ENCODE measurements around the gene TEN1.

TEN1 gene

GRCh38 chr17:75976175-75976848, 2.7 kb upstream of the TEN1 start:
- DNase-seq (ENCODE audit: low spot score) = no peak

DNA sequence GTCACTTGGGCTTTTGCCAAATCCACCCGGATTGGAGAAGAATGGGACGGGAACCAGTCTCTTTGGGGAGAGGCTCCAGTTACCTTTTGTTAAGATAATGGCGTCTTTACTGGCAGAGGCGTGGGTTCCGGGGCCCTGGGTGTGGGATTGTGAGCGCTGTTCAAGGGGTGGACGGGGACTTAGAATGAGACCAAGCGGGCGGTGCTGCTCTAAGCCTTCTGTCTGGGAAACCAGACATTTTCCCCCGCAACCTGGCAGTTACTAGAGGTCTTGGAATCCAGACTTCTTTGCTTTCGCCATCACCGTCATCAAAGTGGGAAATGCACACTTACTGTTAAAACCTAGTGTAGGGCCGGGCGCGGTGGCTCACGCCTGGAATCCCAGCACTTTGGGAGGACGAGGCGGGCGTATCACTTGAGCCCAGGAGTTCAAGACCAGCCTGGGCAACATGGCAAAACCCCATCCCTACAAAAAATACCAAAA, 706 bp downstream of the TEN1 start:
- DNase-seq (ENCODE audit: low spot score) = no peak

DNA sequence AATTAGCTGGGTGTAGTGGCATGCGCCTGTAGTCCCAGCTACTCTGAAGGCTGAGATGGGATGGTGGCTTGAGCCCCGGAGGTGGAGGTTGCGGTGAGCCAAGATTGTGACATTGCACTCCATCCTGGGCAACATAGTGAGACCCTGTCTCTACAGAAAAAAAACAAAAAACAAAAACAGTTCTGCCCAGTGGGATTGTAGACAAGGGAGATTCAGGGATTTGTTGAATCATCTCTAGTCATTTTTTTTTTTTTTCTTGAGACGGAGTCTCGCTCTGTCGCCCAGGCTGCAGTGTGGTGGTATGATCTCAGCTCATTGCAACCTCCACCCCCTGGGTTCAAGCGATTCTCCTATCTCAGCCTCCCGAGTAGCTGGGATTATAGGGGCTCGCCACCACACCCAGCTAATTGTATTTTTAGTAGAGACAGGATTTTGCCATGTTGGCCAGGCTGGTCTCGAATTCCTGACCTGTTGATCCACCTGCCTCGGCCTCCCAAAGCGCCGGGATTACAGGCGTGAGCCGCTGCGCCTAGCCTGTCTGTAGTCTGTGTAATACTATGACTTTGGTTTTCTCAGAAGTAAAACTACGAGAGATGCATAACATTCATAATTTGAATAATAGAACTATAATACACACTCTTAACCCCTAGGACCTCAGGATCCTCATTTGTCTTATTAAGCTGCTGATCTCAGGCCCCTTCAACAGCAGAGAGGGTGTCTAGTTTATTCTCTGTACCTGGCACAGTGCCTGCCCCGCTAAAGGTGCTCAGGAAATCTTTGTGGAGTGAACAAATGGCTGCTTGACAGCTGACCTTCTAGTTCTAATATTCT, 1.4 kb downstream of the TEN1 start:
- DNase-seq (ENCODE audit: low spot score) = no peak

- no peak for DNase-seq (ENCODE audit: low spot score)
These were observed 2.1 kb downstream of the TEN1 start for GRCh38 chr17:75981019-75981615.

DNA sequence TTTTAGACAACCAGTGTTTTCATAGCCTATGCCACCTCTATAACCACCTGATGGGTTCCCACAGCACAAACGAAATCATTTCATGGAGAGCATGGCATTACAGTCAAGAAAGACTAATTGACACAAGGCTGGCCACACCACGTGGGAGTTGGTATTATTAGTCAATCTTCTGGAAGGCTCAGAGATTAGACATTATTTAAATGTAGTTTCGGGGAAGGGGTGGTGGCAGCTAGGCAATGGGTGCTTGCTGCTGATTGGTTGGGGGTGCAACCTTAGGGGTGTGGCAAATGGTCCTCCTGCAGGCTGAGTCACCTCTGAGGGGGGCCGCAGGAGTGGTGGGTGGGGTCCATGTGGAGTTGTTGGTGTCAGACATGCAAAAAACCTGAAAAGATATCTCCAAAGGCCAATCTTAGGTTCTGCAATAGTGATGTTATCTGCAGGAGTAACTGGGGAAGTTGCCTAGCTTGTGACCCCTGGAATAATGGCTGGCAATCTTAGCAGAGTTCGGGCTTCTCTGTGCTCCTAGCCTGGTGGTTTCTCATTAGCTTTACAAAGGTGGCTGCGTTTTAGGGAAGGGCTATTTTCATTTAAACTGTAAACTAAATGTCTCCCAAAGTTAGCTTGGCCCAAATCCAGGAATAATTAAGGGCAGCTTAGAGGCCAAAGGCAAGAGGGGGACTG, 4.6 kb downstream of the TEN1 start:
- no peak for DNase-seq (ENCODE audit: low spot score)

DNA sequence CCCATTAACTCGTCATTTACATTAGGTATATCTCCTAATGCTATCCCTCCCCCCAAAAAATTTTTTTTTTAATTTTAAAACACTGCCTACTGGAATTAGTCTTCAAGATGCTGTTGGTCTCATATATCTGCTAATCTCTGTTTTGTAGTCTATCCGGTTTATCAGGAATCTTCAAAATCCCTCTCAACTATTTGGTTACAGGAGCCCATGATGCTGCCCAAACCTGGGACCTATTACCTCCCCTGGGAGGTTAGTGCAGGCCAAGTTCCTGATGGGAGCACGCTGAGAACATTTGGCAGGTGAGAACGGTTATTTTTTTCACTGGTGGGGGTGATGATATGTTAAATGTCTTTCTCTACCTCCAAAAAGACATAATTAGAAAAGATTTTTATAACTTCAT, 6.9 kb downstream of the TEN1 start:
- DNase-seq (ENCODE audit: low spot score) = no peak

DNA sequence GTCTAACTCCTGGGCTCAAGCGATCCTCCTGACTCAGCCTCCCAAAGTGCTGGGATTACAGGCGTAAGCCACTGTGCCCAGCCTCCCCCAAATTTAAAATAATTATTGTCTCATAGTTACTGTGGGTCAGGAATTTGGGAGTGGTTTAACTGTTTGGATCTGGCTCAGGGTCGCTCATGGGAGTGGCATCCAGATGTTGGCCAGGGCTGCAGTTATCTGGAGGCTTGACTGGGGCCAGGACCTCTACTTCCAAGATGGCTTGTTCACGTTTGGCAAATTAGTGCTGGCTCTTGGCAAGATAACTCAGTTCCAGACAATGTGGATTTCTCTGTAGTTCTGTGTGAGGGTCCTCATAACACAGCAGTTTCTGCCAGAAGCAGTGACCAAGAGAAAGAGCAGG, 8.0 kb downstream of the TEN1 start:
- DNase-seq (ENCODE audit: low spot score) = no peak

DNA sequence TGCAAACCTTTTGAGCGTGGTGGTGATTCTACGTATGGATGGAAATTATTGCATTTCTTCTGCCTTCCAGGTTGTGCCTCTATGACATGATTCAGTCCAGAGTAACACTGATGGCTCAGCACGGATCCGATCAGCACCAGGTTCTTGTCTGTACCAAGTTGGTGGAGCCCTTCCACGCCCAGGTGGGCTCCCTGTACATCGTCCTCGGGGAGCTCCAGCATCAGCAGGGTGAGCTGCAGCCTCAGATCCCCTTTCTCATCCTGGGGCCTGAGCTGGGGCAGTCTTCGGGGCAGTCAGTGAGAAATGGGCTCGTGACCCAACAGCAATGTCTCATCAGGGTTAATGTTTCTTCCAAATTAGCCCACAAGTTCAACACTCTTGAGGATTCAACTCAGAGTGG, 12.4 kb downstream of the TEN1 start:
- DNase-seq (ENCODE audit: low spot score) = no peak

- DNase-seq (ENCODE audit: low spot score) = no peak
These were observed 15.8 kb downstream of the TEN1 start for GRCh38 chr17:75994802-75995370.

DNA sequence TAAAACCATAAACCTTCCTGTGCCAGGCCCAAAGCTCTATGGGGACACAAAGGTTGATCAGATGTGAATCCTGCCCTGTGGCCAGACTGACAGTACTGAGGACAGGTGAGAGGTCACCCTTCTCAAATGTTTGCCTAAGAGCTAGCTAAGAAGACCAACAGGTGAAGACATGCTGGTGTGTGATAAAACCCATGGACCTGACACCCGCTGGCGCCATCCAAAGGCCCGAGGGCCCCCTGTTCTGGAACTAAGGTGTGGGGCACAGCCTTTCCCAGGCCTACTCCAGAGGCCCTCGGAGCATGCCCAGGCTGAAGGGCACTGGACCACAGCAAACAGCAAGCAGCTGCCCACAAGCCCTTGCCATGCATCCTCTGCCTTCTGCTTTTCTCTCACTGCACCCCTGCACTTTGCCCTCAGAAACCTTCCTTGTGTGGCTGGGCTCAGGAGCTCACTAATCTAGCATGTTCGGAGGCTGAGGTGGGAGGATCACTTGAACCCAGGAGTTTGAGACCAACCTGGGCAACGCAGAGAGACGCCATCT, 16.4 kb downstream of the TEN1 start:
- no peak for DNase-seq (ENCODE audit: low spot score)

GRCh38 chr17:75996665-75997590, 17.9 kb downstream of the TEN1 start:
- no peak for DNase-seq (ENCODE audit: low spot score)

DNA sequence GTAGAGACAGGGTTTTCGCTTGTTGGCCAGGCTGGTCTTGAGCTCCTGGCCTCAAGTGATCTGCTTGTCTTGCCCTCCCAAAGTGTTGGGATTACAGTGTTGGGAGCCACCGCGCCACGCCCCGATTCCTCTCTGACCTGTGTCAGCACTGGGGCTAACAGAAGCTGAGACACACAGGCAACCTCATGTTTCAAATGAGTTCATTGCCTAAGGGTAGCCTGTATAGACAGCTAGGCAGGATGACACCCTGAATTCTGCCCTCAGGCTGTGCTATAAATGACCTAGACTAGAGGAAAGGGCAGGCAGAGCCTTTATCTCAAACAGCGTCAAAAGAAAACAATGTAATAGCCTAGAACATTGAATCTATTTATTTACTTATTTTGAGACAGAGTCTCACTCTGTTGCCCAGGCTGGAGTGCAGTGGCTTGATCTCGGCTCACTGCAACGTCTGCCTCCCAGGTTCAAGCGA, 19.3 kb downstream of the TEN1 start:
- DNase-seq (ENCODE audit: low spot score) = no peak

DNA sequence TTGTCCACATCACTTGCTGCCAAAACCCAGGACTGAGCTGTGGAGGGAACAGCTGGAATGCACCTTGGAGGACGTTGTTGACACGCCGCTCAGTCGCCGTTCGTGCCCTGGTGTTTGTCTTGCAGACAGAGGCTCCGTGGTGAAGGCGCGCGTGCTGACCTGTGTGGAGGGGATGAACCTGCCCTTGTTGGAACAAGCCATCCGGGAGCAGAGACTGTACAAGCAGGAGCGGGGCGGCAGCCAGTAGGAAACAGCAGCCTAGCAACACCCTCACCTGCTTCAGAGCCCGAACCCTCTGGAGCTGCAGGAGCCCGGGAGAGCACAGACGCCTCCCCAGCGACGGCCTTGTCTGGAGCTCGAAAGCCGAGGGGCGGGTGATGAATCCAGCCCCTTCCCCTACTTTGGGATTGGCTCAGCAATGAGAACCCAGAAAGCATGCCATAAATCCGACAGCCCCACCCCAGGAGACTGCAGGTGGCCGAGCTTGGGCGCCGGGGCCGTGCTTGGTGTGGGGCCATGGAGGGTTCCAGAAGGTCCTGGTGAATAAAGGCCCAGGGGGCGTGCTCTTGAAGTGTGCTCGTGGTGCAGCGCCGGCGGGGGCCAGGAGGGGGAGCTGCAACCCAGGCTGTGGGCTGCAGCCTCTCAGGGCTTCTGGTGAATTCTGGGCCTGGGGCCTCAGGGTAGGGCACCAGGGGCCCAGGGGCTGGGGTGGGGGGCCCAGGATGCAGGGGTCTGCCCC, 21.1 kb downstream of the TEN1 start:
- DNase-seq (ENCODE audit: low spot score) = peak; percentile 65

- no peak for DNase-seq (ENCODE audit: low spot score)
These were observed 21.9 kb downstream of the TEN1 start, which contains the start of gene CDK3 for GRCh38 chr17:76000755-76001521. TSS of gene CDK3 (plus strand) at chr17:76000855. CDS start at chr17:76001426, 571 bp downstream.

- no peak for DNase-seq (ENCODE audit: low spot score)
These were observed 23.1 kb downstream of the TEN1 start for GRCh38 chr17:76002100-76002499.

DNA sequence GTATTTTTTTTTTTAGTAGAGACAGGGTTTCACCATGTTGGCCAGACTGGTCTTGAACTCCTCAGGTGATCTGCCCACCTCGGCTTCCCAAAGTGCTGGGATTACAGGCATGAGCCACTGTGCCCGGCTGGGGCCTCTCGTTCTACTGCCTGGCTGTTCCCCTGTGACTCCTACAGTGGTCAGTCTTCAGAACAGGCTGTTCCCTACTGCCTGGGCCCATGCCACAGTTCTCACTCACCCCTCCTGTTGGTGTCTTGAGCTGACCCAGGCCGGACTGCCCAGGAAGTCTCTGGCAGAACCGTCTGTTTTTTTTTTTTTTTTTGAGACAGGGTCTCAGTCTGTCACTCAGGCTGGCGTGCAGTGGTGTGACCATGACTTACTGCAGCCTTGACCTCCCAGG, 24.9 kb downstream of the TEN1 start:
- no peak for DNase-seq (ENCODE audit: low spot score)

DNA sequence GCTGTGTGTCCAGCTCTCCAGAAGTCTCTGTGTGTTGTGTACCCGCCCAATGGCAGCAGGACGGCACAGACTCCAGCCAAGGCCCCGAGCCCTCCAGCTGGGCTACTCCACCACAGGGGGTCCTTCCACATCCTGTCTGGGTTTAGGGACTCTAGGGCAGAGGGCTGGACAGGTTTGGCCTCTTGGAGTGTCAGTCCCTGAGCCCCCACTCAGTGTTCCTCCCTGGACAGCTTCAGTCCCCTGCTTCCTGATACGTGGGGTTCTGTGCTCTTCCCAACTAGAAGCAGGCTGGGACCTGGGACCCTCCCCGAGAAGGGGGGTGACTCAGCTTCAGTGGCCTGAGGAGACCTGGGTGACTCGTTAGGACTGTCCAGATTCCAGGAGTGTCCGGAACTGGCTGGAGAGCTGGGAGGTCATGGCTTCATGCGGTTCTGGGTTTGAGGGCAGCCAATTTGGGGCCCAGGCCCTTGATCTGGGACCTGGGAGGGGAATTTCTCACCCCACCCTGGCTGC, 25.8 kb downstream of the TEN1 start:
- DNase-seq (ENCODE audit: low spot score) = no peak

GRCh38 chr17:76005263-76006149, 26.5 kb downstream of the TEN1 start:
- peak; percentile 83 for DNase-seq (ENCODE audit: low spot score)

All from left forelimb (tissue), 1 donor.